Hematopoietic multipotent progenitor cell (in vitro differentiated cells): ENCODE measurements around the gene MYLK4. TPM values are rescaled to one million over a fixed set of nuclear protein-coding genes. Genes with fewer than 3 reads are reported as not detected.
A peak's percentile ranks its signal among the peaks of the same experiment; 100 is the strongest.

Experiments
- DNase-seq, 3 donors: peaks; one replicate each; pipeline ENCODE4 v3.0.0-alpha.2; 2011 to 2015; ENCODE audit warnings: low read depth in 2 of 3, low spot score in 2 of 3
- total RNA-seq: library from RNA; depleted of rRNA; stranded (reverse); fragments of >200 nt; gene quantifications from one replicate; pipeline ENCODE4 v1.2.3, GENCODE V29; 2012

The MYLK4 gene
- total RNA-seq, 1 donor, result 1.6 TPM

GRCh38 chr6:2667617-2668016 is 83.1 kb downstream of the MYLK4 start:
- no peak for DNase-seq

GRCh38 chr6:2666906-2667575 is 83.7 kb downstream of the MYLK4 start:
- DNase-seq, result no peak

- DNase-seq, result no peak
These were observed 85.3 kb downstream of the MYLK4 start for GRCh38 chr6:2665146-2666070.

GRCh38 chr6:2663123-2663522 is 87.6 kb downstream of the MYLK4 start:
- DNase-seq, result peak in 2 of 3 donors; percentile 19 to 57

- no peak for DNase-seq
These were observed 89.1 kb downstream of the MYLK4 start for GRCh38 chr6:2661651-2662050.

GRCh38 chr6:2659882-2660281 is 90.8 kb downstream of the MYLK4 start:
- DNase-seq, result no peak

GRCh38 chr6:2659381-2659780 is 91.3 kb downstream of the MYLK4 start:
- DNase-seq, result no peak

GRCh38 chr6:2658788-2659187 is 91.9 kb downstream of the MYLK4 start:
- DNase-seq, result no peak

GRCh38 chr6:2656460-2657079 is 94.2 kb downstream of the MYLK4 start:
- no peak for DNase-seq

- no peak for DNase-seq
These were observed 94.8 kb downstream of the MYLK4 start for GRCh38 chr6:2655844-2656433.

- DNase-seq, result no peak
These were observed 97.2 kb downstream of the MYLK4 start for GRCh38 chr6:2653369-2654032.

GRCh38 chr6:2652611-2653010 is 98.1 kb downstream of the MYLK4 start:
- peak in 1 of 3 donors; percentile 8 for DNase-seq

GRCh38 chr6:2651961-2652360 is 98.8 kb downstream of the MYLK4 start:
- no peak for DNase-seq

GRCh38 chr6:2651536-2651935 is 99.2 kb downstream of the MYLK4 start:
- no peak for DNase-seq

- no peak for DNase-seq
These were observed 104.4 kb downstream of the MYLK4 start for GRCh38 chr6:2646346-2646745.

GRCh38 chr6:2643935-2644539 is 106.7 kb downstream of the MYLK4 start:
- DNase-seq, result no peak

GRCh38 chr6:2643130-2643529 is 107.6 kb downstream of the MYLK4 start:
- no peak for DNase-seq

GRCh38 chr6:2641044-2641725 is 109.5 kb downstream of the MYLK4 start:
- peak in 2 of 3 donors; percentile 25 to 79 for DNase-seq

- DNase-seq, result no peak
These were observed 110.2 kb downstream of the MYLK4 start for GRCh38 chr6:2640551-2640950.

- no peak for DNase-seq
These were observed 110.8 kb downstream of the MYLK4 start for GRCh38 chr6:2639896-2640295.
